Peyer's patch (tissue), 4 donors: ENCODE results near the gene HORMAD2. TPM values are rescaled to one million over a fixed set of nuclear protein-coding genes. Genes with fewer than 3 reads are reported as not detected.
A peak's percentile ranks its signal among the peaks of the same experiment; 100 is the strongest.

ENCODE experiments used
- DNase-seq, 3 donors: peaks; one replicate each; pipeline ENCODE4 v3.0.0-alpha.2; 2017 to 2019
- H3K27ac ChIP-seq, 4 donors: fragments of 200-600 bp; sonication (generic); one replicate each; pipeline ENCODE4 v1.5.1; 2016 to 2019
- H3K27me3 ChIP-seq, 2 donors: fragments of 200-600 bp; sonication (generic); one replicate each; pipeline ENCODE4 v1.5.1; 2019
- H3K36me3 ChIP-seq, 3 donors: fragments of 200-600 bp; sonication (generic); one replicate each; pipeline ENCODE4 v1.5.1; 2016 to 2019
- H3K4me1 ChIP-seq, 4 donors: fragments of 200-600 bp; sonication (generic); one replicate each; pipeline ENCODE4 v1.5.1; 2016 to 2019
- H3K4me3 ChIP-seq, 4 donors: fragments of 200-600 bp; sonication (generic); 1 replicate in 3 of 4; 2 replicates in 1 of 4; pipeline ENCODE4 v1.5.1; 2016 to 2019; ENCODE audit warnings: mild to moderate bottlenecking in 1 of 4
- H3K9me3 ChIP-seq, 4 donors: fragments of 200-600 bp; sonication (generic); one replicate each; pipeline ENCODE4 v1.5.1; 2016 to 2019; ENCODE audit warnings: mild to moderate bottlenecking in 1 of 4
- POLR2A ChIP-seq, 2 donors: fragments of 450-650 bp; IDR thresholded peaks; one replicate each; pipeline ENCODE4 v1.5.1; 2017; ENCODE audit warnings: antibody characterized with exemption in 2 of 2, mild to moderate bottlenecking in 2 of 2, moderate library complexity in 2 of 2
- total RNA-seq, 4 donors: library from RNA; depleted of rRNA; stranded (reverse); fragments of >200 nt; gene quantifications; one replicate each; pipeline ENCODE4 v1.1.0, GENCODE V29; 2016
- TF ChIP-seq, protein P1 (sequence below), 6 experiments: fragments of 450-650 bp in 4 of 6; fragments of 200-600 bp in 2 of 6; sonication (generic) in 1 of 6; IDR thresholded peaks; one replicate each; pipeline ENCODE4 v1.5.1; 2017 to 2019; ENCODE audit warnings: antibody characterized with exemption in 6 of 6, mild to moderate bottlenecking in 3 of 6, moderate library complexity in 1 of 6

HORMAD2 gene
- total RNA-seq, 4 donors from 2014 or later = not detected

DNA sequence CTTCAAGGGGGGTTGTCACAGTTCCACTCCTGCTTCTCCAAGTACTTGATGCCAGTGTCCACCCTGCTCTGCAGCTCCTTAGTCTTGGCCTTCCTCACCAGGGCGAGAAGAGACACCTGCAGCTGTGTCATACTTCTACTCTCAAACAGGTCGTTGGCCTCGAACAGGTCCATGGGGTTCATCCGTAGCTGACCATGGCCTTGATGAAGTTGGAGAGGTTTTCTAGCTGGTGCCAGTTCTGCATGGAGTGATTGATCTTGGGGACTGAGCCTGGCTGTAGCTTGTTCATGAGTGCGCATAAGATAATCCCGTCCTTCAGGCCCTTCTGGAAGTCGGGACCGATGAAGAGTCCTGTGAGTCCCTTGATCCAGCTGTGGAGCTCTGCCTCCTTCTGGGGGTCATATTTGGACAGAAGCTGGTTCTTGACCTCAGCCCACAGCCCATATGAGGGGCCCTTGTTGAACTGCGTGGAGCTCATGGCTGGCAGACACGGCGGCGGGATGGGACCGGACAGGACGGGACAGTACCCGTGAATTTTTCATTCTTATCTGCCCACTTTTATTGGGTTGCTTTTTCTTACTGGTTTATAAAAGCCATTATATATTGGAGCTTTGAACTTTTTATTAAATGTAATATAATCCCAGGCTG lies 33.4 kb upstream of the HORMAD2 start:
- Histone ChIP-seq H3K27ac (no peak overlapping the region), H3K4me3 (no peak overlapping the region), H3K4me1 (peaks cover 0 to 10% (median 4%) of the 10 kb centered on the region in 4 donors), H3K27me3 (no peaks in the 10 kb centered on the region), H3K9me3 (no peaks in the 10 kb centered on the region), H3K36me3 (no peaks in the 10 kb centered on the region)
- peak in 1 of 3 donors; percentile 37 for DNase-seq
- TF ChIP-seq POLR2A (IDR thresholded peaks at IDR 0.05) = no peak

DNA sequence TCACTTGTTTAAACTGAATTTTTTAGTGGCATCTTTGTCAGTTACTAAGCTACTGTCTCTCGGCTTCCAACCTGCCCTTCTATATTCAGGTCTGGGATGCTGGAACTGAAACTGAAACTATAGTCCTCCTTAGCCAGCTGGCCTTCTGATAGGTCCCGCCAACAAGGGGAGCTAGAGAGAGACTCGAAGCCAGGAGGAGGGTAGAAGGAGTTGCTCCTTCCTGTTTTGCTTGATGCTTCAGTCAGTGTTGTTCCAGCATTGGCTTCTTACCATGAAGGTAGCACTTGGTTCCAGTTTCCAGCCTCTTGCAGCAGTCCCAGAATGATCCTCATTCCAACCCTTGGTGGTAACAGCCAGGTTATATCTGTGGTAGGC lies 32.9 kb upstream of the HORMAD2 start:
- H3K36me3 ChIP-seq = no peaks in the 10 kb centered on the region
- TF ChIP-seq POLR2A (IDR thresholded peaks at IDR 0.05) = no peak
- TF ChIP-seq, protein P1, sequence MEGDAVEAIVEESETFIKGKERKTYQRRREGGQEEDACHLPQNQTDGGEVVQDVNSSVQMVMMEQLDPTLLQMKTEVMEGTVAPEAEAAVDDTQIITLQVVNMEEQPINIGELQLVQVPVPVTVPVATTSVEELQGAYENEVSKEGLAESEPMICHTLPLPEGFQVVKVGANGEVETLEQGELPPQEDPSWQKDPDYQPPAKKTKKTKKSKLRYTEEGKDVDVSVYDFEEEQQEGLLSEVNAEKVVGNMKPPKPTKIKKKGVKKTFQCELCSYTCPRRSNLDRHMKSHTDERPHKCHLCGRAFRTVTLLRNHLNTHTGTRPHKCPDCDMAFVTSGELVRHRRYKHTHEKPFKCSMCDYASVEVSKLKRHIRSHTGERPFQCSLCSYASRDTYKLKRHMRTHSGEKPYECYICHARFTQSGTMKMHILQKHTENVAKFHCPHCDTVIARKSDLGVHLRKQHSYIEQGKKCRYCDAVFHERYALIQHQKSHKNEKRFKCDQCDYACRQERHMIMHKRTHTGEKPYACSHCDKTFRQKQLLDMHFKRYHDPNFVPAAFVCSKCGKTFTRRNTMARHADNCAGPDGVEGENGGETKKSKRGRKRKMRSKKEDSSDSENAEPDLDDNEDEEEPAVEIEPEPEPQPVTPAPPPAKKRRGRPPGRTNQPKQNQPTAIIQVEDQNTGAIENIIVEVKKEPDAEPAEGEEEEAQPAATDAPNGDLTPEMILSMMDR (IDR thresholded peaks at IDR 0.05) = peak in 1 of 6 experiments; percentile 20
- H3K27me3 ChIP-seq = no peaks in the 10 kb centered on the region
- H3K9me3 ChIP-seq = no peaks in the 10 kb centered on the region
- no peak overlapping the region for H3K4me3 ChIP-seq
- peak in 1 of 3 donors; percentile 51 for DNase-seq
- H3K27ac ChIP-seq = no peak overlapping the region
- H3K4me1 ChIP-seq = peaks cover 0 to 10% (median 4%) of the 10 kb centered on the region in 4 donors

DNA sequence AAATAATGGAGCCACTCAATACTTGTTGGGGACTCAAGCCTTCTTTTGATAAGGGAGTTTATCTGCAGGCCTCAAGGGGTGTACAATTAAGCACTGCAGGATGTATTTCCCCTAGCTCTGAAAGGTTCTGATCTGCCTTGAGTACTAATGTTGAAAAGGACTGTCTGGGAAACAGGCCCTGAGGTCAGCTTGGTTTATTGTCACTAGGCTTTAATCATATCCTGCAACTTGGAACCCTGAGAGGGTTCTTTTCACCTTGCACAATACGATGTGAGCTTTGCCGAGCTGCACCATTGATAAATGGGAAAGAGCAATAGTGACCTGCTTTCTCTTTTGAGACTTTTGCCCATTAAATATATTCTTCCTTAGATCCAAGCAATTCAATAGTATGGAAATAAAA lies 31.6 kb upstream of the HORMAD2 start:
- Histone ChIP-seq H3K4me1 (peaks cover 0 to 9% (median 1%) of the 10 kb centered on the region in 4 donors), H3K27me3 (no peaks in the 10 kb centered on the region), H3K9me3 (no peaks in the 10 kb centered on the region), H3K36me3 (no peaks in the 10 kb centered on the region), H3K27ac (no peak overlapping the region), H3K4me3 (no peak overlapping the region)
- DNase-seq = no peak
- TF ChIP-seq, protein P1 (IDR thresholded peaks at IDR 0.05) = no peak
- TF ChIP-seq POLR2A (IDR thresholded peaks at IDR 0.05) = no peak

DNA sequence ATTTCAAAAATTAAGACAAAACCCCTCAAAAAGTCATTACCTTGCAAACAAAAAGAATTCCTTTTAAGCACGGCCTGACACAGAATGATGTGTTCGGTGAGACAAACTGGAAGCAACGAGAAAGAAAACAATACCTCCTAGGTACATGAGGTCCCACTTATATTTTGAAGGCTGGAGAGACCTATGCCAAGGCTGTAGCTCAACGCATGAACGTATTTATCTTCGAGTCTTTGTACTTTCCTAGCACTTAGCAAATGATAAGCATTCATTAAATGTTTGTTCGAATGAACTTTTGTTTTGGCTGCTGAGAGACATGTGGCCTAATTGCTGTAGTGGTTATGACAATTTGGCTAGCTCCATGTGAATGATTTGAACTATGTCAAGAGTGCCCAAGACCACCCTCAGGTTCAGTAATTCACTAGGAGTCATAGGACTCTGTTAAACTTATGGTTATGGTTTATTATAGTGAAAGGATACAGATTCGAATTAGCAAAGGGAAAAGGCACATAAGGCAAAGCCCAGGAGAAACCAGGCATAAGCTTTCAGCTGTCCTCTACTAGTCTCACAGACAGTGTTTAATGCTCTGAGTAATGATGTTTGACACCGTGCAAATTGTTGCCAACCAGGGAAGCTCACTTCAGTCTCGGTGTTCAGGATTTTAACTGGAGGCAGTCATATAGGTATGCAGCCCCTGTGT lies 26.0 kb upstream of the HORMAD2 start:
- no peak overlapping the region for H3K4me3 ChIP-seq
- no peaks in the 10 kb centered on the region for H3K27me3 ChIP-seq
- no peaks in the 10 kb centered on the region for H3K36me3 ChIP-seq
- H3K9me3 ChIP-seq = peaks cover 0 to 5% (median 1%) of the 10 kb centered on the region in 4 donors
- no peak for DNase-seq
- no peak overlapping the region for H3K27ac ChIP-seq
- TF ChIP-seq, protein P1 (IDR thresholded peaks at IDR 0.05) = no peak
- TF ChIP-seq POLR2A (IDR thresholded peaks at IDR 0.05) = no peak
- no peaks in the 10 kb centered on the region for H3K4me1 ChIP-seq

DNA sequence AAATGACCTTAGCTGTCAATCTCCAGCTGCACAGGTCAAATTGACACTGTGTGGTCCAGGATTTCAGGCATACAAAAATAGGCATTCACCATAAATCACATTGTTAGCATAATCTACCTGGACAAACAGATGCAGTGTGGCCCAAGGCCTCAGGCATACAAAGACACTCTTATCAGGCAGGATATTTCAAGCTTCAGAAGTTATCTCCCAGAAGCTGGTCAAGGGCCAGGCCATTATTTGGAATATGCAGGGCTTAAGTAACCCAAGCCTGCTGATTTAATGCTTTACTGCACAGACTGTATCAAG lies 25.5 kb upstream of the HORMAD2 start:
- TF ChIP-seq POLR2A (IDR thresholded peaks at IDR 0.05) = no peak
- TF ChIP-seq, protein P1 (IDR thresholded peaks at IDR 0.05) = no peak
- no peak overlapping the region for H3K27ac ChIP-seq
- no peak for DNase-seq
- H3K4me3 ChIP-seq = no peak overlapping the region
- H3K27me3 ChIP-seq = no peaks in the 10 kb centered on the region
- H3K9me3 ChIP-seq = peaks cover 0 to 5% (median 1%) of the 10 kb centered on the region in 4 donors
- no peaks in the 10 kb centered on the region for H3K36me3 ChIP-seq
- H3K4me1 ChIP-seq = no peaks in the 10 kb centered on the region

DNA sequence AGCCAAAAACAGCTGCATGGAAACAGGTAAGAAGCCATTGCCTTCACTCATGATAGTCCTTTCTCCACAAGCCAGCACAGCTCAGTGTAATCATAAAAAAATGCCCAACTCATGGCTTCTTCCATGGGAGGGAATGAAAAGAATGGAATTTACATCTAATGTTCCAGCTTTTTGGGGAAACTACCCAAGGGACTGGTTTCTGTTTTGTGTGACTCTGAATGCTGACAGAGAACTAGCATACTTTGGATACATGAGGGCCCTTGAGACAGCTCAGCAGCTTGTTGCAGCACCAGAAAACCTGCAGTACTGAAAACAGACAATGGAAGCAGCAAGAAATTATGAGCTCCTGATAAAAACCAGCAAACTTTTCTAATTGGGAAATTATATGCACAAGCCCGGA lies 24.2 kb upstream of the HORMAD2 start:
- Histone ChIP-seq H3K27ac (no peak overlapping the region), H3K9me3 (peaks cover 0 to 5% (median 1%) of the 10 kb centered on the region in 4 donors), H3K27me3 (no peaks in the 10 kb centered on the region), H3K36me3 (no peaks in the 10 kb centered on the region), H3K4me3 (no peak overlapping the region), H3K4me1 (no peaks in the 10 kb centered on the region)
- TF ChIP-seq POLR2A (IDR thresholded peaks at IDR 0.05) = no peak
- TF ChIP-seq, protein P1 (IDR thresholded peaks at IDR 0.05) = no peak
- DNase-seq = no peak
